ENCODE results near the gene MIPOL1. TPM values are rescaled to one million over a fixed set of nuclear protein-coding genes. Genes with fewer than 3 reads are reported as not detected.
A peak's percentile ranks its signal among the peaks of the same experiment; 100 is the strongest.
"Not testable (repeated sequence)": the region's sequence is repeated elsewhere in the genome, so short reads cannot be mapped to it uniquely, and the experiment has no call there.

Gene MIPOL1
- total and polyA plus RNA-seq, 10 donors = 0.50 to 15.5 (median 7.3) TPM

DNA sequence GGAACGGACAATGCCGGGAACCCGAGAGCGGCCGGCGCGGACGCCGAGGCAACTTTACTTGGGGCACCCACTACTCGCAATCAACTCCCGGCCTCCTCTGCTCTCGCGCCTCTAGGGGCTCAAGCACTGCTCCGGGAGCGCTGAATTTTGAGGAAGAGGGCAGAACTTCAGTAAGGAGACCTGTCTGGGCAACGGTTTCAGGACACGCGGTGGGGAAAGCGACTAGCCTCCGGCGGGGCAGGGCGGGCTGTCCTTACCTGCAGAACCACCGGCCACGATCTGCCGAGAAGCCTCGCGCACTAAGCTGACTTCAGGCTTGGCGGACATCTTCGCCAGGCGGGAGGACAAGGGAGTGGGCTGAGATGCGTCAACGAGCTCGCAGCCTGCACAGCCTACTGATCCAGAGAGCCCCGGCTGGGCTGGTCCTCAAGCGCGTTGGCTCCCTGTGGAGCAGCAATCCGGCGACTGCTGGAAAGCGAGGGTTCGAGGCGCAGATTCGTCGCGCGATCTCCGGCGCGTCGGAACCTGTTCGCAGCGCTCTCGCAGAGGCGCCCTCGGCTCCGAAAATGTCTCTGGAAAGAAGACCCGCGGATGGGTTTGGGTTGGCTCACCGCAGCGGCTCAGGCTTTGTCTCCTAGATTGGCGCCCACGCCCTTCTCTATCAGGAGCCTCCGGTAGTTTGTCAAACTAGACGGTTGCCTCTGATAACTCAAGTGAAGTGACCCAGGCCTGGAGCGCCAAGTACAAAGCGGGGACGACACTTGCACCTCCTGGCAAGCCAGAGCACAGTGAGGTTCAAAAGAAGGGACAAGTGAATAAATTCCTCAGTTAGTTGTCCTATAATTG is 25.5 kb upstream of the MIPOL1 start, which contains the start of gene SLC25A21:
SLC25A21 (minus strand) TSS at position 583 of the 846 bp plus-strand sequence.
- Histone ChIP-seq H3K4me3 (peak within 1 kb of the TSS; percentile 35 to 71 (median 44)), H3K4me1 (peaks cover 0 to 18% (median 5%) of the 10 kb centered on the region in 6 donors), H3K27me3 (replicated peaks in 1 of 7) (peaks cover 0 to 38% (median 5%) of the 10 kb centered on the region in 7 donors), H3K27ac (peak within 1 kb of the TSS; percentile 17 to 88 (median 84)), H3K9me3 (no peaks in the 10 kb centered on the region), H3K36me3 (no peaks in the 10 kb centered on the region)
- intact Hi-C loops (cut with DNase I; ENCODE audit: low total_unique reads) = no loop called here
- peak; percentile 77 for DNase-seq
- WGBS, 5 donors = 3 to 14% (median 3%) methylated on average over 39 to 66 of the region's 66 CpGs
- TF ChIP-seq, protein P1, sequence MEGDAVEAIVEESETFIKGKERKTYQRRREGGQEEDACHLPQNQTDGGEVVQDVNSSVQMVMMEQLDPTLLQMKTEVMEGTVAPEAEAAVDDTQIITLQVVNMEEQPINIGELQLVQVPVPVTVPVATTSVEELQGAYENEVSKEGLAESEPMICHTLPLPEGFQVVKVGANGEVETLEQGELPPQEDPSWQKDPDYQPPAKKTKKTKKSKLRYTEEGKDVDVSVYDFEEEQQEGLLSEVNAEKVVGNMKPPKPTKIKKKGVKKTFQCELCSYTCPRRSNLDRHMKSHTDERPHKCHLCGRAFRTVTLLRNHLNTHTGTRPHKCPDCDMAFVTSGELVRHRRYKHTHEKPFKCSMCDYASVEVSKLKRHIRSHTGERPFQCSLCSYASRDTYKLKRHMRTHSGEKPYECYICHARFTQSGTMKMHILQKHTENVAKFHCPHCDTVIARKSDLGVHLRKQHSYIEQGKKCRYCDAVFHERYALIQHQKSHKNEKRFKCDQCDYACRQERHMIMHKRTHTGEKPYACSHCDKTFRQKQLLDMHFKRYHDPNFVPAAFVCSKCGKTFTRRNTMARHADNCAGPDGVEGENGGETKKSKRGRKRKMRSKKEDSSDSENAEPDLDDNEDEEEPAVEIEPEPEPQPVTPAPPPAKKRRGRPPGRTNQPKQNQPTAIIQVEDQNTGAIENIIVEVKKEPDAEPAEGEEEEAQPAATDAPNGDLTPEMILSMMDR (IDR thresholded peaks at IDR 0.05 in 8 of 11, conservative IDR thresholded peaks at IDR 0.05 in 3 of 11) = peak in 1 of 11 experiments; percentile 13
- TF ChIP-seq POLR2A (IDR thresholded peaks at IDR 0.05) = no peak
- peak; percentile 33 to 70 (median 64) for TF ChIP-seq POLR2AphosphoS5 (IDR thresholded peaks at IDR 0.05)

DNA sequence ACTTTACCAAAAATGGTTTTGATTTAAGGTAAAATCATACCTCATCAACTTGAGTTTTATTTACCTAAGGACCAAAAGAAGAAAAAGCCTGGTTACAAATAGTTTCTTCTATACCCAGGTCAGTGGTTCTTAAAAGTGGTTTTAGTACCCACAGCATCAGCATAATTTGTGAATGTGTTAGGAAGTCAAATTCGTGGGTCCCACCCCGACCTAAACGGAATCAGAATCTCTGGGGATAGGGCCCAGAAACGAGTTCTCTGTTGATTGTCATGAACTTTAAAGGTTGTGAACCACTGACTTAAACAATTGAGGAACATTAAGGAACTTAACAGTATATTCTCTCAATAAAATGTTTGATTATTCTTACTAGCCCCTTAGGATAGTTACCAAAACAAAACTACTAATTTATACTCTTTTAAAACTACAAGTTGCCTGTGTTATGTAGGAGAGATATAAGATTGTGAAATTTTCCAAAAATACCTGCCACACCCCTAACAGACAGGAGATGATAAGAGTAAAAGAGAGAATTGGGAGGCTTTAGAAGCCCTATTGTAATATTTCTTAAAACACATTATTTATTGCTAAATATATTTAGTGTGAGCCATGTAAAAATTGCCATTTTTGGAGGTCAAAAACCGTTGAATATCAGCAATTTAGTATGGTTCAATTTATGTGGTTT is 24.7 kb upstream of the MIPOL1 start:
- TF ChIP-seq POLR2A (IDR thresholded peaks at IDR 0.05) (no peak), POLR2AphosphoS5 (IDR thresholded peaks at IDR 0.05) (no peak)
- TF ChIP-seq, protein P1 (IDR thresholded peaks at IDR 0.05 in 8 of 11, conservative IDR thresholded peaks at IDR 0.05 in 3 of 11) = no peak
- Histone ChIP-seq H3K4me3 (peak overlapping the region in 6 of 8 donors; percentile 39 to 71 (median 54)), H3K4me1 (peaks cover 0 to 18% (median 5%) of the 10 kb centered on the region in 6 donors), H3K27me3 (replicated peaks in 1 of 7) (peaks cover 0 to 38% (median 5%) of the 10 kb centered on the region in 7 donors), H3K9me3 (no peaks in the 10 kb centered on the region), H3K36me3 (no peaks in the 10 kb centered on the region), H3K27ac (peak overlapping the region in 6 of 8 donors; percentile 17 to 88 (median 84))
- WGBS, 5 donors = 54 to 74% (median 61%) methylated on average over 5 of the region's 5 CpGs
- DNase-seq = no peak
- intact Hi-C loops (cut with DNase I; ENCODE audit: low total_unique reads) = no loop called here

DNA sequence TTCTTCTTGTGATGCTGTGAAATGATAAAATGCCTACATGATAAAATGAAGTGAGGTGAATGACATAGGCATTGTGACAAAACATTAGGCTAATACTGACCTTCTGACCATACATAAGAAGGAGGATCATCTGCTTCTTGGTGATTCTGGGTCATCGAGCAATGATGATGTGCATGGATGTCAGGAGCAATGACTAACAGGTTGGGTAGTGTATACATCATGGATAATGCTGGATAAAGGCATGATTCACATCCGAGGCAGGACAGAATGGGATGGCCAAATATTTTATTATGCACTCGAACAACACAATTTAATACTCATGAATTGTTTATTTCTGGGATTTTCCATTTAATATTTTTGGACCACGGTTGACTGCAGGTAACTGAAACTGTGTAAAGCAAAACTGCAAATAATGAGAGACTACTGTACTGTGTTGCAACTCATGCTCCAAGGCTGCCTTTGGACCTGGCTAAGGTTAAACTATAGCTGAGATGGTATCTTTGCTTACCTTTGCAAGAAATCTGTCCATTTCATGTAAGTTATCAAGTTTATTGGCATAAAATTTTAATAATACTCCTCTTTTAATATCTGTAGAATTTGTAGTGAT is 17.7 kb upstream of the MIPOL1 start:
- H3K36me3 ChIP-seq = no peaks in the 10 kb centered on the region
- intact Hi-C loops (cut with DNase I; ENCODE audit: low total_unique reads) = no loop called here
- TF ChIP-seq POLR2A (IDR thresholded peaks at IDR 0.05) = no peak
- TF ChIP-seq, protein P1 (IDR thresholded peaks at IDR 0.05 in 8 of 11, conservative IDR thresholded peaks at IDR 0.05 in 3 of 11) = no peak
- TF ChIP-seq POLR2AphosphoS5 (IDR thresholded peaks at IDR 0.05) = no peak
- WGBS, 5 donors = 77 to 90% (median 85%) methylated on average over 4 of the region's 4 CpGs
- H3K27me3 ChIP-seq (replicated peaks in 1 of 7) = no peaks in the 10 kb centered on the region
- no peaks in the 10 kb centered on the region for H3K4me1 ChIP-seq
- no peaks in the 10 kb centered on the region for H3K9me3 ChIP-seq
- no peak overlapping the region for H3K27ac ChIP-seq
- H3K4me3 ChIP-seq = no peak overlapping the region
- no peak for DNase-seq

DNA sequence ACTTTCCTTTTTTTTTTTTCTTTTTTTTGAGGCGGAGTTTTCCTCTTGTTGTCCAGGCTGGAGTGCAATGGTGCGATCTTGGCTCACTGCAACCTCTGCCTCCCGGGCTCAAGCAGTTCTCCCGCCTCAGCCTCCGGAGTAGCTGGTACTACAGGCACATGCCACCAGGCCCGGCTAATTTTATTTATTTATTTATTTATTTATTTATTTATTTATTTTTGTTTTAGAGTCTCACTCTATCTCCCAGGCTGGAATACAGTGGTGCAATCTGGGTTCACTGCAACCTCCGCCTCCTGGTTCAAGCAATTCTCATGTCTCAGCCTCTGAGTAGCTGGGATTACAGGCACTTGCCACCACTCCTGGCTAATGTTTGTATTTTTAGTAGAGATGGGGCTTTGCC is 16.9 kb upstream of the MIPOL1 start:
- H3K4me3 ChIP-seq; DNase-seq; H3K36me3 ChIP-seq; H3K27me3 ChIP-seq (replicated peaks in 1 of 7); intact Hi-C loops (cut with DNase I; ENCODE audit: low total_unique reads); H3K4me1 ChIP-seq; H3K9me3 ChIP-seq; H3K27ac ChIP-seq: not testable (repeated sequence)
- 93 to 98% (median 94%) methylated on average over 7 of the region's 7 CpGs for WGBS, 5 donors
